22Rv1 (cell line): ENCODE measurements around the gene KIF20B.

Experiments
- H3K27ac ChIP-seq: fragments of 450-650 bp; 2 replicates; pipeline ENCODE4 v1.5.1; 2017
- ZFX ChIP-seq: fragments of 450-650 bp; IDR thresholded peaks from 2 replicates; pipeline ENCODE4 v1.6.1; 2017; ENCODE audit warnings: antibody characterized with exemption, borderline replicate concordance
- TF ChIP-seq, protein P1 (sequence below): fragments of 450-650 bp; IDR thresholded peaks from 2 replicates; pipeline ENCODE4 v1.5.1; 2017; ENCODE audit warnings: mild to moderate bottlenecking

Gene KIF20B

GRCh38 chr10:89773081-89773480, 71.7 kb downstream of the KIF20B start:
- no peak overlapping the region for H3K27ac ChIP-seq

DNA sequence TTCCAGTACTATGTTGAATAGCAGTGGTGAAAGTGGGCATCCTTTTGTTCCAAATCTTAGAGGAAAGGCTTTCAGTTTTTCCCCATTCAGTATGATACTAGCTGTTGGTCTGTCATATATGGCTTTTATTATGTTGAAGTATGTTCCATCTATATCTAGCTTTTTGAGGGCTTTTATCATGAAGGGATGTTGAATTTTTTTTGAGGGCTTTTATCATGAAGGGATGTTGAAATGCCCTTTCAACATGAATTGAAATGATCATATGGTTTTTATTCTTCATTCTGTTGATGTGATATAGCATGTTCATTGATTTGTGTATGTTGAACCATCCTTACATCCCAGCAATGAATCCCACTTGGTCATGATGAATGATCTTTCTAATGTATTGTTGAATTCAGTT, 75.3 kb downstream of the KIF20B start:
- no peak for TF ChIP-seq ZFX
- TF ChIP-seq, protein P1, sequence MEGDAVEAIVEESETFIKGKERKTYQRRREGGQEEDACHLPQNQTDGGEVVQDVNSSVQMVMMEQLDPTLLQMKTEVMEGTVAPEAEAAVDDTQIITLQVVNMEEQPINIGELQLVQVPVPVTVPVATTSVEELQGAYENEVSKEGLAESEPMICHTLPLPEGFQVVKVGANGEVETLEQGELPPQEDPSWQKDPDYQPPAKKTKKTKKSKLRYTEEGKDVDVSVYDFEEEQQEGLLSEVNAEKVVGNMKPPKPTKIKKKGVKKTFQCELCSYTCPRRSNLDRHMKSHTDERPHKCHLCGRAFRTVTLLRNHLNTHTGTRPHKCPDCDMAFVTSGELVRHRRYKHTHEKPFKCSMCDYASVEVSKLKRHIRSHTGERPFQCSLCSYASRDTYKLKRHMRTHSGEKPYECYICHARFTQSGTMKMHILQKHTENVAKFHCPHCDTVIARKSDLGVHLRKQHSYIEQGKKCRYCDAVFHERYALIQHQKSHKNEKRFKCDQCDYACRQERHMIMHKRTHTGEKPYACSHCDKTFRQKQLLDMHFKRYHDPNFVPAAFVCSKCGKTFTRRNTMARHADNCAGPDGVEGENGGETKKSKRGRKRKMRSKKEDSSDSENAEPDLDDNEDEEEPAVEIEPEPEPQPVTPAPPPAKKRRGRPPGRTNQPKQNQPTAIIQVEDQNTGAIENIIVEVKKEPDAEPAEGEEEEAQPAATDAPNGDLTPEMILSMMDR, result no peak

More at GRCh38 chr10:89773081-89773480, 71.7 kb downstream of the KIF20B start:
- TF ChIP-seq, protein P1, result no peak
- no peak for TF ChIP-seq ZFX

DNA sequence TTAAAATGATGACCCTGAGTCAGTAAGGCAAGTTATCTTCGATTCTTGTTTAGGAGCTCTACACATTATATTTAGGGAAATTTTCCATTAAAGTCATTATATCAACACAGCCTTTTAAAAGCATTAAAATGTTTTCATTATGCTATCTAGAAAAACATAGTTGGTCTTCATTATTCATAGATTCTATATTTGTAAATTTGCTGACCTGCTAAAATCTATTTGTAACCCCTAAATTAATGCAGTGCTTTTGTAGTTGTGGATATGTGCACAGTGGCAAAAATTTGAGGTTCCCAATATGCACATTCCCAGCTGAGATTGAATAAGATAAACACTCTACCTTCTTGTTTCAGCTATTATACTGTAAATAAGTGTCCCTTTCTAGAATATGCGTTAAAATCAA, 81.1 kb downstream of the KIF20B start:
- no peak overlapping the region for H3K27ac ChIP-seq
- TF ChIP-seq ZFX, result no peak
- TF ChIP-seq, protein P1, result no peak

More for the DNA sequence above, 75.3 kb downstream of the KIF20B start:
- H3K27ac ChIP-seq, result no peak overlapping the region

GRCh38 chr10:89783406-89783805, 82.0 kb downstream of the KIF20B start:
- H3K27ac ChIP-seq, result no peak overlapping the region
- TF ChIP-seq ZFX, result no peak
- TF ChIP-seq, protein P1, result no peak

- H3K27ac ChIP-seq, result no peak overlapping the region
- TF ChIP-seq ZFX, result no peak
- TF ChIP-seq, protein P1, result no peak
These were observed 83.7 kb downstream of the KIF20B start for GRCh38 chr10:89785095-89785494.

DNA sequence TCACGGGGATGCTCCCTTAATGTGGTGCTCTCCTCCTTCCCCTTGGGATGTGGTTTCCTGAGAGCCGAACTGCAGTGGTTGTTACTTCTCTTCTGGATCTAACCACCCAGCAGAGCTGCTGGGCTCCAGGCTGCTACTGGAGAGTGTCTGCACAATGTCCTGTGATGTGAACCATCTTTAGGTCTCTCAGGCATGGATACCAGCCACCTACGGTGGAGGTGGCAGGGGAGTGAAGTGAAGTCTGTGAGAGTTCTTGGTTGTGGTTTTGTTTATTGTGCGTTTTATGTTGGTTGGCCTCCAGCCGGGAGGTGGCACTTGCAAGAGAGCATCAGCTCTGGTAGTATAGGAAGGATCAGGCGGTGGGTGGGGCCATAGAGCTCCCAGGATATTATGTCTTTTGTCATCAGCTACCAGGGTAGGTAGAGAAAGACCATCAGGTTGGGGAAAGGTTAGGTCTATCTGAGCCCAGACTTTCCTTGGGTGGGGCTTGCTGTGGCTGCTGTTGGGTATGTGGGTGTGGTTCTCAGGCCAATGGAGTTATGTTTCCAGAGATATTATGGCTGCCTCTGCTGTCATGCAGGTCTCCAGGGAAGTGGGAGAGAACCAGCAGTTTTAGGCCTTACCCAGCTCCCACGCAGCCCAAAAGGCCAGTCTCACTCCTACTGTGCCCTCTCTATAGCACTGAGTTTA, 87.9 kb downstream of the KIF20B start:
- H3K27ac ChIP-seq, result no peak overlapping the region
- TF ChIP-seq, protein P1, result no peak
- no peak for TF ChIP-seq ZFX

DNA sequence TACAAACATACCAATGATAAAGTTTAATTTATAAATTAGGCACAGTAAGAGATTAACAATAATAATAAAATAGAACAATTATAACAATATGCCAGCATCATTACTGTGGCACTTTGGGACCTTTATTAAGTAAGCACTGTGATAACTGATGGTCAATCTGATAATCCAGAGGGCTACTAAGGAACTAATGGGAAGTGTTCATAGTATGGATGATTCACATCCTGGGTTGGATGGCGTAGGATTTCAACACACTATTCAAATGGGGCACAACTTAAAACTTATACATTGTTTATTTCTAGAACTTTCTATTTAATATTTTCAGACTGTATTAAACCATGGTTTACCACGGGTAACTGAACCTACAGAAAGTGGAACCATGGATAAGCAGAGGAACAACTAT, 90.8 kb downstream of the KIF20B start:
- no peak overlapping the region for H3K27ac ChIP-seq
- TF ChIP-seq ZFX, result no peak
- TF ChIP-seq, protein P1, result no peak
